Stimulated activated CD8-positive, alpha-beta memory T cell treated with anti-CD3 and anti-CD28 coated beads, Interleukin-4, amount 100 ng/mL, for 48 hours (primary cell): ENCODE data around the gene LDAH.
"Not testable (repeated sequence)": the region's sequence is repeated elsewhere in the genome, so short reads cannot be mapped to it uniquely, and the experiment has no call there.

Experiments
- DNase-seq: peaks from one replicate; pipeline ENCODE4 v3.0.0-alpha.2; 2020

LDAH gene

GRCh38 chr2:20822535-20823490 is at the start of gene LDAH:
Gene LDAH (minus strand): TSS chr2:20823101. CDS start chr2:20801463, 21,638 bp downstream.
- DNase-seq = peak; percentile 93

GRCh38 chr2:20868377-20868776 is 45.5 kb upstream of the LDAH start:
- peak; percentile 82 for DNase-seq

- no peak for DNase-seq
Observed at GRCh38 chr2:20862850-20863249, 39.9 kb upstream of the LDAH start.

GRCh38 chr2:20855456-20855855 is 32.6 kb upstream of the LDAH start:
- DNase-seq = no peak

GRCh38 chr2:20852670-20853069 is 29.8 kb upstream of the LDAH start:
- no peak for DNase-seq

GRCh38 chr2:20852139-20852538 is 29.2 kb upstream of the LDAH start:
- no peak for DNase-seq

GRCh38 chr2:20844246-20844645 is 21.3 kb upstream of the LDAH start:
- no peak for DNase-seq

GRCh38 chr2:20839052-20839451 is 16.2 kb upstream of the LDAH start:
- DNase-seq = no peak

- DNase-seq = no peak
Observed at GRCh38 chr2:20838016-20838415, 15.1 kb upstream of the LDAH start.

GRCh38 chr2:20836521-20836920 is 13.6 kb upstream of the LDAH start:
- no peak for DNase-seq

GRCh38 chr2:20834331-20834730 is 11.4 kb upstream of the LDAH start:
- DNase-seq = no peak

- no peak for DNase-seq
Observed at GRCh38 chr2:20832606-20833005, 9.7 kb upstream of the LDAH start.

- DNase-seq = no peak
Observed at GRCh38 chr2:20829861-20830260, 7.0 kb upstream of the LDAH start.

GRCh38 chr2:20823917-20824316 is 1.0 kb upstream of the LDAH start:
- DNase-seq = no peak

- no peak for DNase-seq
Observed at GRCh38 chr2:20818820-20819219, 4.1 kb downstream of the LDAH start.

GRCh38 chr2:20815216-20815615 is 7.7 kb downstream of the LDAH start:
- no peak for DNase-seq

- no peak for DNase-seq
Observed at GRCh38 chr2:20812779-20813178, 10.1 kb downstream of the LDAH start.

GRCh38 chr2:20806286-20806685 is 16.6 kb downstream of the LDAH start:
- no peak for DNase-seq

- no peak for DNase-seq
Observed at GRCh38 chr2:20803974-20804373, 18.9 kb downstream of the LDAH start.

- no peak for DNase-seq
Observed at GRCh38 chr2:20803226-20803682, 19.6 kb downstream of the LDAH start.

- no peak for DNase-seq
Observed at GRCh38 chr2:20797096-20797495, 25.8 kb downstream of the LDAH start.

GRCh38 chr2:20796374-20796791 is 26.5 kb downstream of the LDAH start:
- DNase-seq = no peak

- DNase-seq = not testable (repeated sequence)
Observed at GRCh38 chr2:20793944-20794343, 29.0 kb downstream of the LDAH start.

- DNase-seq = peak; percentile 33
Observed at GRCh38 chr2:20781656-20782265, 41.1 kb downstream of the LDAH start.
